HG03135 (cell line): Measurements from ENCODE around the gene ACCS.
A peak's percentile ranks its signal among the peaks of the same experiment; 100 is the strongest.

ENCODE experiments used
- ATAC-seq: cut with Tn5 transposase; IDR thresholded peaks from one replicate; pipeline ENCODE4 v1.9.1; 2021; ENCODE audit warnings: mild to moderate bottlenecking, moderate library complexity; ENCODE audit not compliant: unreplicated experiment

ACCS gene

GRCh38 chr11:44065841-44066731 is at the start of gene ACCS:
ACCS (plus strand) TSS chr11:44066270; CDS start chr11:44067628, 1,358 bp downstream.
- ATAC-seq, result peak; percentile 97

GRCh38 chr11:44016546-44017442 is 49.3 kb upstream of the ACCS start:
- ATAC-seq, result no peak

GRCh38 chr11:44017443-44018126 is 48.5 kb upstream of the ACCS start:
- ATAC-seq, result no peak

GRCh38 chr11:44018127-44018521 is 47.9 kb upstream of the ACCS start:
- ATAC-seq, result no peak

- no peak for ATAC-seq
Measured at GRCh38 chr11:44018829-44019228, 47.2 kb upstream of the ACCS start.

- no peak for ATAC-seq
Measured at GRCh38 chr11:44024977-44025376, 41.1 kb upstream of the ACCS start.

GRCh38 chr11:44025727-44026126 is 40.3 kb upstream of the ACCS start:
- no peak for ATAC-seq

GRCh38 chr11:44028401-44028800 is 37.7 kb upstream of the ACCS start:
- no peak for ATAC-seq

GRCh38 chr11:44028816-44029506 is 37.1 kb upstream of the ACCS start:
- ATAC-seq, result no peak

GRCh38 chr11:44029507-44029845 is 36.6 kb upstream of the ACCS start:
- ATAC-seq, result no peak

- no peak for ATAC-seq
Measured at GRCh38 chr11:44029977-44030911, 35.8 kb upstream of the ACCS start.

- ATAC-seq, result no peak
Measured at GRCh38 chr11:44030996-44031395, 35.1 kb upstream of the ACCS start.

- no peak for ATAC-seq
Measured at GRCh38 chr11:44031549-44031948, 34.5 kb upstream of the ACCS start.

- ATAC-seq, result no peak
Measured at GRCh38 chr11:44032299-44033085, 33.6 kb upstream of the ACCS start.

GRCh38 chr11:44033411-44033850 is 32.6 kb upstream of the ACCS start:
- no peak for ATAC-seq

GRCh38 chr11:44033856-44034255 is 32.2 kb upstream of the ACCS start:
- ATAC-seq, result no peak

GRCh38 chr11:44034639-44035038 is 31.4 kb upstream of the ACCS start:
- no peak for ATAC-seq

GRCh38 chr11:44036811-44037657 is 29.0 kb upstream of the ACCS start:
- ATAC-seq, result no peak
